Endothelial cell of umbilical vein (primary cell): ENCODE results near the gene GTSF1L.

Experiments used
- EZH2 ChIP-seq: IDR thresholded peaks from 2 replicates; pipeline ENCODE4 v1.6.1; 2012; ENCODE audit warnings: borderline replicate concordance, low read depth, mild to moderate bottlenecking, moderate library complexity, low read length, inconsistent platforms; ENCODE audit not compliant: severe bottlenecking
- FOS ChIP-seq: IDR thresholded peaks from 2 replicates; pipeline ENCODE4 v1.6.1; 2011; ENCODE audit warnings: mild to moderate bottlenecking, low read length, moderate library complexity, borderline replicate concordance; ENCODE audit not compliant: insufficient read depth
- GATA2 ChIP-seq: IDR thresholded peaks from 2 replicates; pipeline ENCODE4 v1.7.0; 2011; ENCODE audit warnings: low read depth, mild to moderate bottlenecking, moderate library complexity, mixed read lengths, low read length; ENCODE audit not compliant: insufficient read length, insufficient read depth
- JUN ChIP-seq: IDR thresholded peaks from 2 replicates; pipeline ENCODE4 v1.6.1; 2011; ENCODE audit warnings: borderline replicate concordance, low read depth; ENCODE audit not compliant: insufficient read length, insufficient read depth
- MAX ChIP-seq: IDR thresholded peaks from 2 replicates; pipeline ENCODE4 v1.6.1; 2011; ENCODE audit not compliant: insufficient read depth, insufficient read length
- MYC ChIP-seq: IDR thresholded peaks from one replicate; pipeline ENCODE4 v1.6.1; 2011; ENCODE audit warnings: mild to moderate bottlenecking, low read depth, low read length
- POLR2A ChIP-seq: IDR thresholded peaks from 2 replicates; pipeline ENCODE4 v1.6.1; 2012; ENCODE audit warnings: low read depth, mild to moderate bottlenecking, control low read depth, low read length
- POLR2AphosphoS5 ChIP-seq: IDR thresholded peaks from 2 replicates; pipeline ENCODE4 v1.6.1; 2012; ENCODE audit warnings: low read depth, mild to moderate bottlenecking, control low read depth, low read length, moderate library complexity; ENCODE audit not compliant: insufficient read depth
- TF ChIP-seq, protein P1 (sequence below), 2 donors: IDR thresholded peaks; 1 replicate in 1 of 2; 2 replicates in 1 of 2; pipeline ENCODE4 v1.5.1; 2011; ENCODE audit warnings: low read length in 2 of 2, mild to moderate bottlenecking in 2 of 2, moderate library complexity in 2 of 2, control low read depth in 1 of 2, inconsistent platforms in 1 of 2, low read depth in 1 of 2; ENCODE audit not compliant: insufficient read depth in 1 of 2; ENCODE audit errors: extremely low read depth in 1 of 2

DNA sequence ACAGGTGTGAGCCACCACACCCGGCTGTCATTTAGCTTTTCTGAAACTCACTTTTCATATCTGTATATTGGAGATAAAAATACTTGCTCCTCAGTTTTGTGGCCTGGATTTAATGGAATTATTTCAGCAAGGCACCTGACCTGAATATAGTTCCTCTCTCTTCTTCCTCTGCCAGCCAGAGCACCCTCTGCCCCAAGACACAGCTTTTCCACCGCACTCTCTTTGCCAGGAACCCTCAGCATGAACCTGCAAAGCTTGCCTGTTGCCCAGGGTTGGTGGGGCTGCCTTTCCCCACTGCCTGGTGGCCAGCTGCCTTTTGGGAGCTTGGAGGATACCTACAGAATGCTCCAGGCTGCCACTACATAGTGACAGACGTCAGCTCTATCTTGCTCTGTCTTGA lies 3.1 kb downstream of the GTSF1L start:
- TF ChIP-seq, protein P1, sequence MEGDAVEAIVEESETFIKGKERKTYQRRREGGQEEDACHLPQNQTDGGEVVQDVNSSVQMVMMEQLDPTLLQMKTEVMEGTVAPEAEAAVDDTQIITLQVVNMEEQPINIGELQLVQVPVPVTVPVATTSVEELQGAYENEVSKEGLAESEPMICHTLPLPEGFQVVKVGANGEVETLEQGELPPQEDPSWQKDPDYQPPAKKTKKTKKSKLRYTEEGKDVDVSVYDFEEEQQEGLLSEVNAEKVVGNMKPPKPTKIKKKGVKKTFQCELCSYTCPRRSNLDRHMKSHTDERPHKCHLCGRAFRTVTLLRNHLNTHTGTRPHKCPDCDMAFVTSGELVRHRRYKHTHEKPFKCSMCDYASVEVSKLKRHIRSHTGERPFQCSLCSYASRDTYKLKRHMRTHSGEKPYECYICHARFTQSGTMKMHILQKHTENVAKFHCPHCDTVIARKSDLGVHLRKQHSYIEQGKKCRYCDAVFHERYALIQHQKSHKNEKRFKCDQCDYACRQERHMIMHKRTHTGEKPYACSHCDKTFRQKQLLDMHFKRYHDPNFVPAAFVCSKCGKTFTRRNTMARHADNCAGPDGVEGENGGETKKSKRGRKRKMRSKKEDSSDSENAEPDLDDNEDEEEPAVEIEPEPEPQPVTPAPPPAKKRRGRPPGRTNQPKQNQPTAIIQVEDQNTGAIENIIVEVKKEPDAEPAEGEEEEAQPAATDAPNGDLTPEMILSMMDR (IDR thresholded peaks at IDR 0.05; ENCODE audit: extremely low read depth in 1 of 2, insufficient read depth in 1 of 2, low read depth in 1 of 2, low read length in 2 of 2), result no peak
- TF ChIP-seq POLR2A, result no peak
- no peak for TF ChIP-seq POLR2AphosphoS5
- no peak for TF ChIP-seq EZH2
- TF ChIP-seq MAX, result no peak
- no peak for TF ChIP-seq FOS
- no peak for TF ChIP-seq JUN
- no peak for TF ChIP-seq GATA2
- no peak for TF ChIP-seq MYC
